Measurements from ENCODE around the gene MBP.

DNA sequence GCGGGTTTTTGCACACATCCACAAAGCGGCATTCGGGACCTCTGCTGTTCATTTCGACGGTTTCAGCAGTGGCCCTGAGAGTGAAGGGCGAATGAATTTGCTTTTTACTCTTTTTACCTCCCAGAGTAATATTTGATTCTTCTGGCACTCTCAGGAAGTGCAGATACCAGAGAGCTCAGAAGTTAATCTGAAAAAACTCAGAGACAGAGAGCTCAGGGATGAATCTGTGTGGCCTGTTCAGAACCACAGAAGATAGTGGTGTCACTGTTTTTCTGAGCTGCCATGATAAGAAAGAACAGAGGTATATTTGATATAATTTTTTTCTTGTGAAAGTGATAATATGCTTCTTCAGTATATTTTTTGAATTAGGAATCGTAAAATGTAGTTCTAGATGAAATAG is 129.3 kb downstream of the MBP start:
- TF ChIP-seq POLR2A (IDR thresholded peaks at IDR 0.05; ENCODE audit: low read depth, low read length) (no peak), POLR2AphosphoS5 (IDR thresholded peaks at IDR 0.05; ENCODE audit: low read depth, low read length) (no peak), TAF1 (IDR thresholded peaks at IDR 0.05; ENCODE audit: low read depth, low read length) (no peak)

All from GM12891 (cell line).